GM18951 (cell line): ENCODE results near the gene IL2RA.

Source experiments
- POLR2A ChIP-seq: IDR thresholded peaks from 4 replicates; pipeline ENCODE4 v1.6.1; 2011; ENCODE audit warnings: mild to moderate bottlenecking; ENCODE audit not compliant: insufficient read length, insufficient read depth; ENCODE audit errors: extremely low read depth
- in situ Hi-C: fragments of 300-500 bp; cut with MboI; formaldehyde crosslinking; loops from one replicate; pipeline ENCODE4 v1.12.0; 2022; ENCODE audit warnings: low sequenced_read_pairs, mixed read lengths, inconsistent platforms; ENCODE audit not compliant: unreplicated experiment

The IL2RA gene

DNA sequence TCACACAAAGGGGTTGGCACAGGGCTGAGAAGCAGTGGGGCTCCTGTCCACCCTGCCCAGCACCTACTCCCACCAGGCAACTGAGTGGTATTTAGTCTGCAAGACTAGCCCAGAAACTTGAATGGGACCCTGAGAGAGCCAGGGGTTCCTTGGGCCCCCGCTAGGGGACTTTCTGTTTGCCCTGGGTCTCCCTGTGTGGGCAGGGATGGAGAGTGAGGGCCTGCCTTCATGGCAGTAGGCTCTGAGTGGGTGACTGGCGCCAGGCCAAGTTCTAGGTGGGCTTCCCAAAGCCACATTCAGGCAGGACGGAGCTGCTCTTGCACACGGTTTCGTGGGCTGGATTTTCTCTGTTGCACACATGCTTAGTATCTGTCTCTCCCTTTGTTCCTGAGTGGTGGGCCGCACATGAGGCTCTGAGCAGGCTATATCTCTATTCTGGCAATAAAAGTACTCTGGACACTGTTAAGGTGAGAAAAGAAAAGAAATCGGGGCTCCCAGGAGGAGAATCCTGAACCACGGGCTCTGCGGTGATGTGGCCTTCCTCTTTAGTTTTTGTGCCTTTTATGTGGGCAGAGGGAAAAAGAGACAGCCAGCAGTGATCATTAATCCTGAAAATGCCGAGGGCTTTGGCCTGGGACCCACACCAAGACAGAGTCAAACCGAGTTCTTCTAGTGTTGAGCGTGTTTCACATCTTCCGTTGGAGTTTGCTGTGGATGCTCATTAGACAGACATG is 26.9 kb downstream of the IL2RA start:
- no peak for TF ChIP-seq POLR2A
- in situ Hi-C loops = no loop called here

DNA sequence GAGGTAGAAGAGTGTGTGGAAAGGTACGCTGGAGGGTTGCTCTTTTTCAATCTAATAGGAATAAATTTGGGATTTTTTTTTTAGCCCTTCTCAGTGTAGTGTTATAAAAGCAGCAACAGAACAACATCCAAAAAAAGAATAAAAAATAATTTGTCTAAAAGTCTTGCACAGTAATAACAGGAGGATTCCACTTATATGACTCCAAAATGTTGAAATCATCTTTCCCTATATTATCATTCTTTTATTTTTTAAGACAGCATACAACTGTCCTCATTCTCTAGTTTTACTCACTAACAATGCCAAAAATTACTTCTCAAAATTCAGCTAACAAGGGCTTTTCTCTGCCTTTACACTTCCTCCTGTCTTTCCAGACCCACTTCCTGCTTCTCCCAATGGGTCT is 27.8 kb downstream of the IL2RA start:
- TF ChIP-seq POLR2A = no peak
- in situ Hi-C loops = no loop called here

DNA sequence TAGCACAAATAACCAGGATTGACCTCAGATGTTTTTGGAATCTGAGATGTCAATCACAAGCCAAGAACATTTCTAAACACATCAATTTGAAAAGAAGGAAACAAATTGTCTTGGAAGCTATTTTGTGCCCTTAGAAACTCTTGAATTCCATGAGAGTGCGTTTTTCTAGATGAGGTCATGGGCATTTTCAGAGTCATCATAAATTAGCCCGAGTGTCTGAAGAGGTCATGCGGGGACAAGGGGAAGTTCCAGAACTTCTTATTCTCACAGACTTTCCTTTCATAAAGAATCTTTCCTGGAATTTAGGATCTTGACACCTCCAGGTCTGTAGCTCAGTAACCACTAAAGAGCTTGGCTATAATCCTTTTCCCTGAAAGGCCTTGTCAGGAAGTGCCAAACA is 28.2 kb downstream of the IL2RA start:
- no peak for TF ChIP-seq POLR2A
- in situ Hi-C loops = no loop called here

DNA sequence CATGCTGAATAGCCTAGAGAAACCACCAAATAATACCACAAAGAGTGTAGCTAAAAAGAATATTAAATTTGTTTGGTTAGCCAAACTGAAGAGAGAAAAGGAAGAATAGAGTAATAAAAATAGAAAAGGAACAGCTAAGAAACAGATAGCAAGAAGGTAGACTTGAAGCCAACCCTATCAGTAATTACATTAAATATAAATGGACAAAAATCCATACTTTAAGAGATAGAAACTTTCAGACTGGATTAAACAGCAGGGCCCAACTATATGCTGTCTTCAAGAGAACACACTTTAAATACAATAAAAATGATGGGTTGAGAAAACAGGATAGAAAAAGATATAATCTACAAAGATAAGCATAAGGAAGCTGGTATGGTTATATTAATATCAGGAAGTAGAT is 31.2 kb downstream of the IL2RA start:
- no peak for TF ChIP-seq POLR2A
- in situ Hi-C loops = no loop called here

DNA sequence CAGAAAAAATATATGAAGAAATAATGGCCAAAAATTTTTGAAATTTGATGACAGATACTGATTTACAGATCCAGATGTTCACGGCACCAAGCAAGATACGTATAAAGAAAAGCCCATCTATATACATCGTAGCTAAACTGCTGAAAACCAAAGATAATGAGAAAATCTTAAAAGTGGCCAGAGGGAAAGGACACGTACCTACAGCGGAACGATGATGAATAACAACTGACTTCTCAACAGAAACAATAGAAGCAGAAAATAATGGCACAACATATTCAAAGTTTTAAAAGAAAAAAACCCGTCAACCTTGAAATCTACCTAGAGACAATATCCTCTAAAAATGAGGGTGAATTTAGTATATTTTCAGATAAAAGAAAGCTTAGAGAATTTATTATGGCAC is 31.9 kb downstream of the IL2RA start:
- TF ChIP-seq POLR2A = no peak
- in situ Hi-C loops = no loop called here

DNA sequence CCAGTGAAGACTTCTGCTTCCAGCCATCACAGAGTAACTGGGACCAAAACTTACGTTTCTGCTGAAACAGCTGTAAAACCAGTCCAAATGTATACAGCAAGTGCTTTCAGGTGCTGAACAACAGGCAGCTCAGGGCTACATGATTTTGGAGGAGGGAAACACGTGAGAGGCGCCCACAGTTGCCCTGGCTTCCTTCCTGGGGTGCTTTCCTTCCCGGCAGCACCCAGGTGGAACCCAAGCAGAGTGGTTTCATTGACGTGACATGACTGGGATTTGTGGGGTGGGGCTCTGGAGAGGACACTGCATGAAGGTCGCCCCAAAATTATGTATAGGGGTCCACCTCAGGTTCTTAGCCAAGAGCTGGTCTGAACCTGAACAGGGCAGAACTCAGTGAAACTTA is 34.2 kb downstream of the IL2RA start:
- no peak for TF ChIP-seq POLR2A
- in situ Hi-C loops = no loop called here

DNA sequence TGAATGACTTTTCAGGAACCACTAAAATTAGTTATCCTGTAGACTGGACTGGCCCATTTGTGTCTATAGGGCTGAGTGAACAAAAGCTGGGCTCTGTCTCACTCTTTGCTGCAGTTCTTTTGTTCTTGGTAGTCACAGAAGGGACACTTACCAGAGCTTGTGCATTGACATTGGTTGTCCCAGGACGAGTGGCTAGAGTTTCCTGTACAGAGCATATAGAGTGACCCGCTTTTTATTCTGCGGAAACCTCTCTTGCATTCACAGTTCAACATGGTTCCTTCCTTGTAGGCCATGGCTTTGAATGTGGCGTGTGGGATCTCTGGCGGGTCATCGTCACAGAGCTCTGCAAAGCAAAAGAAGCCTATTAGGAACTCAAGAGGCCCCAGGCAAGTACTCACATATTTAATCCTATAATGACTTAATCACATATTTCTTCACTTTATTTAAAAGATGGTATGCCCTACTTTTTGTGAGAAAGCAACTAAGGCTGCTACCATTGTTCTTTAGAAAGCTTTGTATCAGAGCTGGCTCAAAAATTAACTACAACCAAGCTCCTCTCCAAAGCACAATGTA is 36.4 kb downstream of the IL2RA start:
- no peak for TF ChIP-seq POLR2A
- in situ Hi-C loops = no loop called here

DNA sequence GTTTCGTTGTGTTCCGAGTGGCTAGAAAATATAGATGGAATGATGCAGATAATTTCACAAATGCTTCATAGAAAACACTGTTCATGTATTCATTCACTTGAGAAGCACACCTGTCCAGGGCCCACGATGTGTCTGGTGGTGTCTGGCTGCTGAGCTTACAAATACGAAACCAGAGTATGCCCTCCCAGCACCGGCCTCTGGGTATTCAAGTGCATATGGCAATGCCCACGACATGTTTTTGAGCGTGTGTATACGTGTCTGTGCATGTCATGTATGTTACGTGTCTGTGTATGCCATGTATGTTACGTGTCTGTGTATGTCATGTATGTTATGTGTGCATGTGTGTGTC is 37.9 kb downstream of the IL2RA start:
- no peak for TF ChIP-seq POLR2A
- in situ Hi-C loops = no loop called here

DNA sequence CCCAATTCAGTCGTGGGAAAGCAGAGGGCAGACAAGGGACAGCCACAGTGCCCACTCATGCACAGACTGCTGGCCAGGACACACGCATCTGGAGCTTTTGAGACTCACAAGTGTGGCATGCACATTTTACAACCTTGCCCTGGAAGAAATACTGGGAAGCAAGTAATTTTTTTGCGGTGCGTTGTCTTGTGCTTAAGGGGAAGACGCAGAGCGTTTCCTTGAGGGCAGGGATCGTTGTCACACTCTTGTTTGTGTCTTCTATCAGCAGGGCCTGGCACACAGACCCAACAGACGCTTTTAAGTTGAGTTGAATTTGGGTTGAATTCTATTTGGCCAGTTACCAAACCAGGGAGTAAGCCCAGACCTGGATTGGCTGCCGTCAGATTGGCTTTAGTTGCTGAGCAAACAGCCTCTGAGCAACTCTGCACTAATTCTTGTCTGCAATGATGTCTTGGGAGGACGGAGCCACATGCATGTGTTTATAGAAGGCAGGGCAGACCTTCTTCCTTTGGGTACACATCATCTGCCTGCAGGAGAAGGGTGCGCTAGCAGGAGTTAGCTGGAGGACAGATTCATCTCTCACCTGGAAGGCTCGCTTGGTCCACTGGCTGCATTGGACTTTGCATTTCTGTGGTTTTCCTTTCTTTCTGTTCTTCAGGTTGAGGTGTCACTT is 38.4 kb downstream of the IL2RA start:
- in situ Hi-C loops = no loop called here
- no peak for TF ChIP-seq POLR2A

DNA sequence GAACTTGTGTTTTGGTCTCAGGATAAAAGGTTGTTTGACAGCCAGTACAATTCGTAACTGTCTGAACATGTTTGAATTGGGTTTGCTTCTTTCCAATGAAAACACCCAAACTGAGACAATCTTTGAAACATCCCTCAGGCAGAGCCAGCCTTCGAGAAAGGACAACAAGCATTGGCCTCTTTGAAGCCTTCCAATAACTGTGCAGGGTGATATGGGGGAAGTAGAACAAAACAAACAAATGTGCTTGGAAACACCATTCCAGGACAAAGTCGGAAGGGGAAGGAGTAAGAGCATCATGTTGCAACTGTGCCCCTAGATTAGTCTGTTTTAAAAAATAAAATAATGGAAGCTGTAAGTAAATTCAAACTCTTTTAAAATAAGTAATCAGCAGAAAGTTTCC is 39.5 kb downstream of the IL2RA start:
- in situ Hi-C loops = no loop called here
- TF ChIP-seq POLR2A = no peak

DNA sequence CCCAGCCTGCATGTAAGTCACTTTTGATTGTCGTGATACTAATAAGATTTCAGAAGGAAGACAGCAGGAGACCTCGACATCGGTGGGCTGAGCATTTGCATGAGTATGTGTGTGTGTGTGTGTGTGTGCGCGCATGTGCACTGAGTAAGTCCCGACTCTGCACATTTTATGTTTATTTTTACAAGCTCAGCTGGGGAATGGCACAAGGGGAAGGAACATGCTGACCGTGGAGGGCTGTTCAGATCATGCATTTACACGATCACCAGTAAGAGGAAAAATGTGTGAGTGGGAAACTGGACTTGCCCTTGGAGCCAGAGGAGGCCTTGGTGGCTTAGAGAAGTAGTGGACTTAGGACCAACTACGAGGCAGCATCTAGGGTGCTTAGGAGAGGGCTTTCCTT is 41.3 kb downstream of the IL2RA start:
- in situ Hi-C loops = no loop called here

DNA sequence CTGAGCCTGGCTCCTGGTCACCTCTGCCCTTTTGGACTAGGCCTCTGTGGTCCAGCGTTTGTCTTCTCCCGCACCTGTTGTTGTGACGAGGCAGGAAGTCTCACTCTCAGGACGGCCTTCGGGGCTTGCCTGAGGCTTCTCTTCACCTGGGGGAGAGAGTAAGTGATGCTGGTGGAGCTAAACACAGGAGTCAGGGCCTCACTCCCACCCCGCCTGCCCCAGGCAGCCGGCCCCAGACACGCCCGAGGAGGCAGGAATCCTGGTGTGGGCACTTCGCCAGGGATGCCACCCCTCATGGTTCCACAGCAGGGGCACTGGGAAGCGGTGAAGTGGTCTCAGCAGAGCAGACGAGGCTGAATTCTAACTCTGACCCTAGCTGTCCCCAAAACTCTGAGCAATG is 42.4 kb downstream of the IL2RA start:
- in situ Hi-C loops = loop anchor here (10.0 kb wide), 1 partner anchor 65 kb away; the partner anchor contains the start of gene RBM17
- no peak for TF ChIP-seq POLR2A

More for the DNA sequence above, 41.3 kb downstream of the IL2RA start:
- TF ChIP-seq POLR2A = no peak

DNA sequence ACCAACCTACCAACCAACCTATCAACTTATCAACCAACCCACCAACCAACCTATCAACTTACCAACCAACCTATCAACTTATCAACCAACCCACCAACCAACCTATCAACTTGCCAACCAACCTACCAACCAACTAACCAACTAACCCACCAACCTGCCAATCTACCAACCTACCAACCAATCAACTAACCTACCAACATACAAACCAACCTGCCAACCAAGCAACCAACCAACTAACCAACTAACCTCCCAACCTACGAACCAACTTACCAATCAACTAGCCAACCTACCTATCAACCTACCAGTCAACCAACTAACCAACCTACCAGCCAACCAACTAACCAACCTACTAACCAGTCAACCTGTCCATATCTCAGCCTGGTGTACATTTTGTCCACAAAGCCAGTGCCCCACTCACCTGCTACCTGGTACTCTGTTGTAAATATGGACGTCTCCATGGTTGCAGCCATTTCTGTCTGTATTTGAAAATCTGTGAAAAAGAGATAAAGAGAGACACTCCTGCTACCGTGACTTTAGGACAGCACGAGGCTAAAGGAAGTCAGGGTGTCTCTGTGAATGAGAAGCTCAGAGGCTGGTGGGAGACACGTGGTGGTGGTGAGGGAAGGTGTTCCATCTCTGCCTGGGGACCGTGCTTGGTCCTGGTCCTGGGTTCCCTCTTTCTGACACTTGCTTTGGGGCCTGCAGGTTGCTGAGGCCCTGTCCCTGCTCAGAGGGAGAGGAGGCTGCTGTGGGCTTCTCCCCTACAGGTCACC is 43.0 kb downstream of the IL2RA start:
- no peak for TF ChIP-seq POLR2A
- in situ Hi-C loops = loop anchor here (10.0 kb wide), 1 partner anchor 66 kb away; the partner anchor contains the start of gene RBM17
